Activated CD4-positive, alpha-beta T cell treated with anti-CD3 and anti-CD28 coated beads, Interleukin-2, Interleukin-4, amounts not matched to agents 100 ng/mL and 50 ng/mL, durations not matched to agents 16 hours and 8 hours (primary cell): ENCODE data around the gene SPTLC3.
A peak's percentile ranks its signal among the peaks of the same experiment; 100 is the strongest.

Source experiments
- DNase-seq: peaks from one replicate; pipeline ENCODE4 v3.0.0-alpha.2; 2020; ENCODE audit warnings: low spot score

Gene SPTLC3

GRCh38 chr20:13200767-13201500 lies 192.2 kb downstream of the SPTLC3 start:
- no peak for DNase-seq

DNA sequence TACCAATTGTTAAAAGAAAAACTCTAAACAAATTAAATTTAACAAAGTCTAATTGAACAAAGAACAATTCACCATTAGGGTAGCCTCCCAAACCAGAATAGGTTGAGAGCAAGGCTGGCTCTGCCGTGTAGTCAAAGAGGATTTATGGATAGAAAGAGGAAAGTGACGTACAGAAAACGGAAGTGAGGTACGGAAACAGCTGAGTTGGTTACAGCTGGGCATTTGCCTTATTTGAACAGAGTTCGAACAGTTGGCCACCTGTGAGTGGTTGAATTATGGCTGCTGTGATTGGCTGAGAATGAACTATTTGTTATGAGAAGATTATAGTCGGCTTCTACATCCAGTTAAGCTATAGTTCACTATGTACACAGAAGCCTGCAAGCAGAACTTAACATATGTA lies 193.8 kb downstream of the SPTLC3 start:
- no peak for DNase-seq

GRCh38 chr20:13205425-13205824 lies 196.7 kb downstream of the SPTLC3 start:
- no peak for DNase-seq

GRCh38 chr20:13205848-13206434 lies 197.2 kb downstream of the SPTLC3 start:
- no peak for DNase-seq

GRCh38 chr20:13207016-13207415 lies 198.2 kb downstream of the SPTLC3 start:
- DNase-seq, result no peak

DNA sequence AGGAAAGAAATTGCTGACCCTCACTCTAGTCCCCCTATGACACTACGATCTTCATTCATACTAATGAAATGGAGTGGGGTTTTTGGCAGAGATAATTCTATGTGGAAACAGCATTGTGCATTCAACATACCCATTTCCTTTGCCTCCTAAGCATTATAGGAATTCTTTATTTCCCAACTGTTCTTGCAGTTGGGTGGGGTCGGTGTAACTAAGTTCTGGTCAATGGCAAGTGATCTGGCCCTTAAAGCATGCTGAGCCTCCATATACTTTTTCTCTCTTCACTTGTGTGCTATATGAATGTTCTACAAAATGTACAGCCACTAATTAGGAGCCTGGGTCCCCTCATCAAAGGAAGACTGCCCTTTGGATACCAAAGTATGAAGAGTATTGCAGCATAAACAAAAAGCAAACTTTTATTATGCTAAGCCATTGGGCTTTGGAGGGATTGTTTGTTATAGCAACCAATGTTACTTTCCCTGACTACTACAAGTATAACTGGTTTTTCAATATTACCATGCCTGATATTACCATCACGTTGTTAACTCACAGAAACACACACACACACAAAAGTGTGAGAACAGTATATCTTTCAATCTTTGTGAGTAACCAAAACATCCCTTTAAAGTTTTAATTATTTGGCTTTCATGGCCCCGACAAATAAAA lies 203.3 kb downstream of the SPTLC3 start:
- no peak for DNase-seq

DNA sequence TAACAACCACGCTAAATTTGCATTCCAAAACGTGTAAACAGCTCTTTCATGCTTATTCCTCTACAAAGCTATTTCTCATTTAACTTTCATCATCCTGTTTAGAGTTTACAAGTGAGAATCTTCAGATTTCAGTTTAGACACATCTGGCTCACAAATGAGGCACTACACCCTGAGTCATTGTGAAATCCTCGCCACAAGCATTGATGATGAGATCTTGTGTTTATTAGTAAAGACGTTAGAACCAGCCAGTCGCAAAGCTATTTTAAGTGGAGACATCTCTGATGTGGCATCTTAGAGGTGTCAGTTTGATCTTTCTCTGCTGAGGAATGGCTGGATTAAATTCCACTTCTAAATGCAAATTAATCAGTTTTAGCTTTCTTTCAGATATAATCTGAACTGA lies 204.0 kb downstream of the SPTLC3 start:
- DNase-seq, result peak; percentile 55

DNA sequence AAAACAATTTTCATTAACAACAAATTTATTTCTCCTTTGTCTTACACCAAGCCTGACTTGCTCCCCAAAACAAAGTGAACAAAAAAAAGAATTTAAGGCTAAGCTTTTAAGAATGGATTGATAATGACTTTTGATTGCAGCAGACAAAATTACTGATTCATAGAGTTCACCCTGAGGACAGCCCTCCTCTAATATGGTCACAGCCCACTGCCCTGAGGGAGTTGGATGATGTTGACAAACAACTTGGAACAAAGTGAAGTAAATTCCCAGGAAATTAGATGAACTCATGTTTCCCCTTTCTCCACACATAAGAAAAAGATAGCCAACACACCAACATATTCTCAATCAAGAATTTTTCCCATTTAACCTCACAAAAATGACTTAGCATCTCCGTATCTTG lies 204.6 kb downstream of the SPTLC3 start:
- no peak for DNase-seq

GRCh38 chr20:13216533-13216932 lies 207.8 kb downstream of the SPTLC3 start:
- no peak for DNase-seq
